H9 (cell line): ENCODE measurements around the gene SMYD2. TPM values are rescaled to one million over a fixed set of nuclear protein-coding genes. Genes with fewer than 3 reads are reported as not detected.

Experiments used
- DNase-seq: peaks from one replicate; pipeline ENCODE4 v3.0.0-alpha.2; 2017
- H2AFZ ChIP-seq: one replicate; pipeline ENCODE4 v1.6.1; 2013; ENCODE audit warnings: mild to moderate bottlenecking, low read length, control low read depth, moderate library complexity
- H2AK5ac ChIP-seq: 2 replicates; pipeline ENCODE4 v1.6.1; 2013; ENCODE audit warnings: low read length, control low read depth, mixed read lengths; ENCODE audit not compliant: insufficient read length
- H2BK120ac ChIP-seq: one replicate; pipeline ENCODE4 v1.6.1; 2013; ENCODE audit warnings: low read depth, mild to moderate bottlenecking, low read length, control low read depth, inconsistent platforms; ENCODE audit not compliant: poor library complexity, severe bottlenecking
- H2BK12ac ChIP-seq: 2 replicates; pipeline ENCODE4 v1.6.1; 2013; ENCODE audit warnings: low read length, control low read depth, mixed read lengths, low read depth; ENCODE audit not compliant: insufficient read length
- H2BK15ac ChIP-seq: 2 replicates; pipeline ENCODE4 v1.6.1; 2013; ENCODE audit warnings: low read depth, low read length, control low read depth
- H2BK20ac ChIP-seq: one replicate; pipeline ENCODE4 v1.6.1; 2013; ENCODE audit warnings: low read depth, mild to moderate bottlenecking, low read length, control low read depth, inconsistent platforms; ENCODE audit not compliant: poor library complexity, severe bottlenecking
- H2BK5ac ChIP-seq: 2 replicates; pipeline ENCODE4 v1.6.1; 2013; ENCODE audit warnings: low read length, control low read depth, mixed read lengths; ENCODE audit not compliant: insufficient read length
- H3K14ac ChIP-seq: 2 replicates; pipeline ENCODE4 v1.6.1; 2013; ENCODE audit warnings: low read length, control low read depth; ENCODE audit not compliant: insufficient read depth
- H3K18ac ChIP-seq: 2 replicates; pipeline ENCODE4 v1.6.1; 2013; ENCODE audit warnings: low read depth, mild to moderate bottlenecking, mixed read lengths, low read length, control low read depth; ENCODE audit not compliant: insufficient read length
- H3K23ac ChIP-seq: 2 replicates; pipeline ENCODE4 v1.6.1; 2013; ENCODE audit warnings: low read length, control low read depth, mixed read lengths, low read depth; ENCODE audit not compliant: insufficient read length
- H3K23me2 ChIP-seq: 2 replicates; pipeline ENCODE4 v1.6.1; 2013; ENCODE audit warnings: low read depth, mild to moderate bottlenecking, mixed read lengths, low read length, control low read depth; ENCODE audit not compliant: insufficient read length, poor library complexity, severe bottlenecking
- H3K27ac ChIP-seq: 2 replicates; pipeline ENCODE4 v1.5.1; 2013; ENCODE audit warnings: low read length, control low read depth, mixed read lengths, low read depth; ENCODE audit not compliant: insufficient read length
- H3K27me3 ChIP-seq: 2 replicates; pipeline ENCODE4 v1.6.1; 2013; ENCODE audit warnings: low read length, control low read depth, inconsistent platforms; ENCODE audit not compliant: insufficient read depth
- H3K4ac ChIP-seq: 2 replicates; pipeline ENCODE4 v1.6.1; 2013; ENCODE audit warnings: low read depth, mild to moderate bottlenecking, control low read depth, inconsistent platforms, low read length, moderate library complexity
- H3K4me1 ChIP-seq: 2 replicates; pipeline ENCODE4 v1.6.1; 2013; ENCODE audit warnings: low read length, control low read depth, inconsistent platforms; ENCODE audit not compliant: insufficient read depth
- H3K4me2 ChIP-seq: 2 replicates; pipeline ENCODE4 v1.6.1; 2013; ENCODE audit warnings: low read length, control low read depth, mixed read lengths; ENCODE audit not compliant: insufficient read length, insufficient read depth
- H3K56ac ChIP-seq: 2 replicates; pipeline ENCODE4 v1.6.1; 2013; ENCODE audit warnings: low read depth, mild to moderate bottlenecking, mixed read lengths, low read length, control low read depth; ENCODE audit not compliant: insufficient read length
- H3K79me1 ChIP-seq: 2 replicates; pipeline ENCODE4 v1.6.1; 2013; ENCODE audit warnings: low read depth, mild to moderate bottlenecking, moderate library complexity, low read length, control low read depth, inconsistent platforms; ENCODE audit not compliant: insufficient read depth, poor library complexity, severe bottlenecking
- H3K79me2 ChIP-seq: 2 replicates; pipeline ENCODE4 v1.6.1; 2013; ENCODE audit warnings: low read length, control low read depth, inconsistent platforms; ENCODE audit not compliant: insufficient read depth
- H3K9ac ChIP-seq: 2 replicates; pipeline ENCODE4 v1.6.1; 2013; ENCODE audit warnings: low read length, control low read depth, mixed read lengths; ENCODE audit not compliant: insufficient read length; ENCODE audit errors: extremely low read depth
- H3K9me3 ChIP-seq: one replicate; pipeline ENCODE4 v1.6.1; 2013; ENCODE audit warnings: low read depth, low read length, inconsistent platforms; ENCODE audit not compliant: control insufficient read depth
- H3T11ph ChIP-seq: one replicate; pipeline ENCODE4 v1.6.1; 2013; ENCODE audit warnings: mild to moderate bottlenecking, low read length, control low read depth, inconsistent platforms
- H4K20me1 ChIP-seq: one replicate; pipeline ENCODE4 v1.6.1; 2013; ENCODE audit not compliant: control insufficient read depth, insufficient read length, insufficient read depth
- H4K5ac ChIP-seq: 2 replicates; pipeline ENCODE4 v1.6.1; 2013; ENCODE audit warnings: low read depth, mild to moderate bottlenecking, mixed read lengths, low read length, control low read depth; ENCODE audit not compliant: insufficient read length
- H4K8ac ChIP-seq: replicated peaks from 2 replicates; pipeline ENCODE4 v1.6.1; 2013; ENCODE audit warnings: low read length, control low read depth, mixed read lengths, low read depth; ENCODE audit not compliant: insufficient read length
- H4K91ac ChIP-seq: 2 replicates; pipeline ENCODE4 v1.6.1; 2013; ENCODE audit warnings: low read depth, mild to moderate bottlenecking, moderate library complexity, mixed read lengths, low read length, control low read depth; ENCODE audit not compliant: insufficient read length
- H3K27ac Mint-ChIP-seq, 3 experiments: 2 replicates in 2 of 3; 3 replicates in 1 of 3; pipeline ENCODE4 v1.8.0; 2020 to 2021; ENCODE audit warnings: mixed read lengths in 3 of 3, mild to moderate bottlenecking in 1 of 3, moderate library complexity in 1 of 3
- H3K27me3 Mint-ChIP-seq: 2 replicates; pipeline ENCODE4 v1.8.0; 2021; ENCODE audit warnings: low read depth, mild to moderate bottlenecking, moderate library complexity, mixed read lengths
- H3K36me3 Mint-ChIP-seq, 3 experiments: 2 replicates in 2 of 3; 3 replicates in 1 of 3; pipeline ENCODE4 v1.8.0; 2020 to 2021; ENCODE audit warnings: low read depth in 3 of 3, mixed read lengths in 3 of 3; ENCODE audit not compliant: insufficient read depth in 1 of 3
- H3K4me1 Mint-ChIP-seq, 2 experiments: 2 replicates each; pipeline ENCODE4 v1.8.0; 2020; ENCODE audit warnings: mixed read lengths in 2 of 2
- H3K4me3 Mint-ChIP-seq, 2 experiments: 2 replicates in 1 of 2; 3 replicates in 1 of 2; pipeline ENCODE4 v1.8.0; 2020 to 2021; ENCODE audit warnings: mild to moderate bottlenecking in 2 of 2, mixed read lengths in 2 of 2, moderate library complexity in 1 of 2
- H3K9me3 Mint-ChIP-seq, 2 experiments: 2 replicates in 1 of 2; 3 replicates in 1 of 2; pipeline ENCODE4 v1.8.0; 2020; ENCODE audit warnings: mild to moderate bottlenecking in 2 of 2, mixed read lengths in 2 of 2, moderate library complexity in 1 of 2
- CTCF ChIP-seq: fragments of 200-600 bp; sonication (generic); conservative IDR thresholded peaks from 3 replicates; pipeline ENCODE4 v1.8.0; 2021; ENCODE audit warnings: antibody characterized with exemption, mild to moderate bottlenecking
- WGBS: extraction: QIAGEN DNeasy Blood & Tissue Kit; methylation state at CpG from one replicate; pipeline ENCODE4 v1.1.7; 2013; ENCODE audit warnings: missing lambda C conversion rate, low lambda C conversion rate, mixed read lengths; ENCODE audit not compliant: insufficient read length; ENCODE audit errors: extremely low coverage; 5-methylcytosine and 5-hydroxymethylcytosine counted together
- total RNA-seq: library from RNA; stranded (reverse); gene quantifications from 2 replicates; pipeline ENCODE4 v1.2.1, GENCODE V29; 2021

The SMYD2 gene
- total RNA-seq, 1 experiment from 2014 or later, result 10.9 TPM

GRCh38 chr1:214341459-214341858 is 60.5 kb downstream of the SMYD2 start:
- peaks cover 3% of the 10 kb centered on the region for H3K4me1 ChIP-seq
- WGBS, result no CpG with 5 or more reads among the region's 3 CpGs

More at GRCh38 chr1:214341459-214341858, 60.5 kb downstream of the SMYD2 start:
- no peak overlapping the region for H4K91ac ChIP-seq
- Mint-ChIP-seq H3K9me3 (peaks cover 8 to 19% of the 10 kb centered on the region in 2 experiments; a peak in 4 of 5 replicates), H3K36me3 (peaks cover 13 to 38% (median 25%) of the 10 kb centered on the region in 3 experiments), H3K4me1 (peaks cover 27 to 28% of the 10 kb centered on the region in 2 experiments), H3K4me3 (no peak overlapping the region), H3K27me3 (no peaks in the 10 kb centered on the region), H3K27ac (peak overlapping the region in 1 of 3 experiments; percentile 81; a peak in 2 of 7 replicates)
- H4K20me1 ChIP-seq, result no peaks in the 10 kb centered on the region
- no peak overlapping the region for H2BK120ac ChIP-seq
- H3K79me1 ChIP-seq, result no peaks in the 10 kb centered on the region
- H2BK5ac ChIP-seq, result no peak overlapping the region
- H3K9me3 ChIP-seq, result no peaks in the 10 kb centered on the region
- H3K56ac ChIP-seq, result no peak overlapping the region
- no peak overlapping the region for H2BK15ac ChIP-seq
- no peak overlapping the region for H3K9ac ChIP-seq
- H3K14ac ChIP-seq, result no peak overlapping the region
- no peaks in the 10 kb centered on the region for H3K23me2 ChIP-seq
- H2BK12ac ChIP-seq, result no peak overlapping the region
- H3K4ac ChIP-seq, result no peak overlapping the region
- no peaks in the 10 kb centered on the region for H3K27me3 ChIP-seq
- H3K23ac ChIP-seq, result no peak overlapping the region
- no peak for TF ChIP-seq CTCF
- DNase-seq, result no peak
- no peaks in the 10 kb centered on the region for H3K79me2 ChIP-seq
- H2BK20ac ChIP-seq, result no peak overlapping the region
- H3K4me2 ChIP-seq, result no peak overlapping the region
- no peak overlapping the region for H3T11ph ChIP-seq
- no peak overlapping the region for H2AFZ ChIP-seq
- H3K18ac ChIP-seq, result no peak overlapping the region
- H2AK5ac ChIP-seq, result no peak overlapping the region
- no peak overlapping the region for H4K8ac ChIP-seq
- no peak overlapping the region for H4K5ac ChIP-seq
- H3K27ac ChIP-seq, result no peak overlapping the region
